ENCODE results near the gene TMEM183A.

- no peak for TF ChIP-seq TAF1 (IDR thresholded peaks at IDR 0.05; ENCODE audit: borderline replicate concordance, insufficient read depth, low read length)
- TF ChIP-seq POLR2AphosphoS5 (IDR thresholded peaks at IDR 0.05; ENCODE audit: low read depth, low read length), result no peak
- TF ChIP-seq SIN3A (IDR thresholded peaks at IDR 0.05; ENCODE audit: borderline replicate concordance, insufficient read depth, low read length), result no peak
- no peak for TF ChIP-seq FOXP2 (optimal IDR thresholded peaks at IDR 0.05; ENCODE audit: borderline replicate concordance, extremely low read depth, extremely low read length, insufficient read depth)
Measured at GRCh38 chr1:203065191-203065590, 58.0 kb downstream of the TMEM183A start.

All from PFSK-1 (cell line).